T-cell (primary cell): ENCODE data around the gene RRP36. TPM values are rescaled to one million over a fixed set of nuclear protein-coding genes. Genes with fewer than 3 reads are reported as not detected.

Source experiments
- ATAC-seq, 4 experiments: fragments of 200-7000 bp in 3 of 4; fragments of 150-1000 bp in 1 of 4; cut with Tn5 transposase; replicated peaks in 1 of 4; 1 replicate in 3 of 4; 2 replicates in 1 of 4; pipeline ENCODE4 v1.10.0; 2021; ENCODE audit warnings: moderate library complexity in 3 of 4, mild to moderate bottlenecking in 2 of 4, moderate number of reproducible peaks in 1 of 4
- CTCF ChIA-PET, 2 donors: fragments of 300-600 bp; sonication (Branson Sonifier 250); formaldehyde crosslinking; loops; one replicate each; lab custom pipeline; 2022; ENCODE audit warnings: antibody characterized with exemption in 2 of 2; lab: Charles Lee
- POLR2A ChIA-PET, 2 donors: fragments of 300-600 bp; sonication (Branson Sonifier 250); formaldehyde crosslinking; loops; one replicate each; lab custom pipeline; 2022; ENCODE audit warnings: antibody characterized with exemption in 2 of 2; lab: Charles Lee
- DNase-seq, 35 experiments: peaks; one replicate each; pipeline versions ENCODE4 v3.0.0 to v3.0.0-alpha.2; 2013 to 2023
- H3K27ac ChIP-seq: one replicate; pipeline ENCODE4 v1.5.1; 2013; ENCODE audit warnings: low read length
- H3K27me3 ChIP-seq, 2 experiments: replicated peaks in 1 of 2; 1 replicate in 1 of 2; 2 replicates in 1 of 2; pipeline versions ENCODE4 v1.6.1 to v1.7.0; 2013; ENCODE audit warnings: low read length in 1 of 2, mixed read lengths in 1 of 2; ENCODE audit not compliant: control insufficient read depth in 2 of 2, insufficient read depth in 2 of 2; ENCODE audit errors: extremely low read depth in 1 of 2
- H3K36me3 ChIP-seq, 2 donors: 1 replicate in 1 of 2; 2 replicates in 1 of 2; pipeline versions ENCODE4 v1.6.1 to v1.7.0; 2013; ENCODE audit warnings: low read length in 1 of 2; ENCODE audit not compliant: control insufficient read depth in 2 of 2, insufficient read depth in 1 of 2; ENCODE audit errors: extremely low read depth in 1 of 2
- H3K4me1 ChIP-seq, 2 experiments: 1 replicate in 1 of 2; 2 replicates in 1 of 2; pipeline versions ENCODE4 v1.6.1 to v1.7.0; 2013; ENCODE audit warnings: low read length in 2 of 2, mixed read lengths in 1 of 2; ENCODE audit not compliant: insufficient read depth in 2 of 2, control insufficient read depth in 1 of 2; ENCODE audit errors: extremely low read depth in 1 of 2
- H3K4me3 ChIP-seq, 2 donors: 1 replicate in 1 of 2; 2 replicates in 1 of 2; pipeline versions ENCODE4 v1.5.1 to v1.7.0; 2013; ENCODE audit warnings: mild to moderate bottlenecking in 2 of 2, low read length in 1 of 2, moderate library complexity in 1 of 2; ENCODE audit not compliant: control insufficient read depth in 1 of 2; ENCODE audit errors: extremely low read depth in 1 of 2
- H3K9me3 ChIP-seq: 2 replicates; pipeline ENCODE4 v1.7.0; 2013
- H3K27ac Mint-ChIP-seq, 2 donors: one replicate each; pipeline ENCODE4 v1.8.0; 2020 to 2021; ENCODE audit warnings: mild to moderate bottlenecking in 2 of 2, mixed read lengths in 2 of 2
- H3K27me3 Mint-ChIP-seq, 2 donors: one replicate each; pipeline ENCODE4 v1.8.0; 2021 to 2022; ENCODE audit warnings: mixed read lengths in 2 of 2
- H3K36me3 Mint-ChIP-seq: one replicate; pipeline ENCODE4 v1.8.0; 2021; ENCODE audit warnings: mixed read lengths
- H3K4me1 Mint-ChIP-seq, 3 donors: one replicate each; pipeline ENCODE4 v1.8.0; 2020 to 2022; ENCODE audit warnings: mixed read lengths in 3 of 3, mild to moderate bottlenecking in 1 of 3
- H3K4me3 Mint-ChIP-seq, 3 donors: one replicate each; pipeline ENCODE4 v1.8.0; 2020 to 2022; ENCODE audit warnings: mild to moderate bottlenecking in 3 of 3, mixed read lengths in 3 of 3, moderate library complexity in 3 of 3
- H3K9me3 Mint-ChIP-seq, 3 donors: one replicate each; pipeline ENCODE4 v1.8.0; 2020 to 2022; ENCODE audit warnings: mixed read lengths in 3 of 3
- WGBS: methylation state at CpG from one replicate; pipeline ENCODE4 v1.1.5; 2013; ENCODE audit warnings: missing lambda C conversion rate; ENCODE audit not compliant: insufficient coverage; 5-methylcytosine and 5-hydroxymethylcytosine counted together
- total RNA-seq, 35 experiments: library from RNA in 6 of 35; stranded (reverse) in 6 of 35; fragments of 120-200 nt in 1 of 35; gene quantifications; one replicate each; pipeline versions ENCODE4 v1.2.1 to v1.2.4 and lab custom pipeline; 2013 to 2026

RRP36 gene
- total RNA-seq, 5 donors from 2014 or later (not counting 1 experiment from before 2014, with no cell fraction given) = 27.3 to 51.2 (median 47.3) TPM

DNA sequence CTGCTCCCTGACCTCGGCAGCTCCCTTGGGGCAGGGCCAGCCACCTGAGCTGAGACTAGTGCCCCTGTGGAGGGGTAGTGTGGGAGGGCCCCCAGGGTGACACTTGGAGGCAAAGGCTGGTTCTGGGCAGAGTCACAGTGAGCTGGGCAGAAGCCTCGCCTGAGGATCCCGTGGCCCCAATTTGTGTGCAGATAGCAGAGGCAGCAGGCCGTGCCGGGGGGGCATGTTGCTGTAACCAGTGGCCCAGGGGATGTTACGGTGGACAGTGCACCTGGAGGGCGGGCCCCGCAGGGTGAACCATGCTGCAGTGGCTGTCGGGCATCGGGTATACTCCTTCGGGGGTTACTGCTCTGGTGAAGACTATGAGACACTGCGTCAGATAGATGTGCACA is 4.5 kb upstream of the RRP36 start:
- H3K9me3 Mint-ChIP-seq = no peaks in the 10 kb centered on the region
- no peaks in the 10 kb centered on the region for H3K27me3 ChIP-seq
- H3K4me3 Mint-ChIP-seq = no peak overlapping the region
- no peak overlapping the region for H3K4me3 ChIP-seq
- peaks cover 10 to 32% of the 10 kb centered on the region in 2 donors for H3K36me3 ChIP-seq
- peaks cover 19% of the 10 kb centered on the region for H3K36me3 Mint-ChIP-seq
- no peak overlapping the region for H3K27ac ChIP-seq
- H3K27me3 Mint-ChIP-seq = no peaks in the 10 kb centered on the region
- 96% methylated on average over 12 of the region's 12 CpGs for WGBS
- H3K9me3 ChIP-seq = no peaks in the 10 kb centered on the region
- H3K4me1 Mint-ChIP-seq = peaks cover 50 to 66% (median 62%) of the 10 kb centered on the region in 3 donors
- no peak for DNase-seq
- H3K4me1 ChIP-seq = peaks cover 17 to 53% of the 10 kb centered on the region in 2 experiments
- ChIA-PET CTCF (no interaction called here), POLR2A (interaction anchor here in 1 of 2 donors (0.6 to 1.0 kb wide), 3 partner anchors 445 to 622 kb away, joined by 3 to 6 read pairs (median 4); partner anchors contain the start of gene UBR2)
- no peak overlapping the region for H3K27ac Mint-ChIP-seq
- no peak for ATAC-seq

DNA sequence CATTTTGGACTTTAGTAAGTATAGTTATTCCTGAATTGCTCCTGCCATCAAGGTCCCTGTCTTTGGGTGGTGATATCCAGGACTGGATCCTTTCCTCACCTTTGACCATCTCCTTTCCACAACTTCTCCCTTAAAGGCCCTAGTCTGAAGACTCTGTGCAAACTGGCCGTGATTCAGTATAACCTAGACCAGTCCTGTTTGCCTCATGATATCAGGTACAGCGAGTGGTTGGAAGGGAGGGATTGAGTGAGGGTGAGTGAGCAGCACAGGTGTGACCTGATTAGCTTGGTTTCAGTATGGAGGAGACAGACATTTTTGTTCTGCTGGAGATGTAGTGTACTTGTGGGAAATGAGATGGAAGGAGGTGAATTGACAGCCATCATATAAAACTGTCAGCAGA is 2.3 kb upstream of the RRP36 start:
- peaks cover 22% of the 10 kb centered on the region for H3K36me3 Mint-ChIP-seq
- peak overlapping the region in 1 of 2 donors; percentile 46 for H3K27ac Mint-ChIP-seq
- Histone ChIP-seq H3K4me3 (no peak overlapping the region), H3K4me1 (peaks cover 10 to 59% of the 10 kb centered on the region in 2 experiments), H3K9me3 (no peaks in the 10 kb centered on the region), H3K36me3 (peaks cover 10 to 34% of the 10 kb centered on the region in 2 donors), H3K27me3 (no peaks in the 10 kb centered on the region), H3K27ac (no peak overlapping the region)
- no peaks in the 10 kb centered on the region for H3K9me3 Mint-ChIP-seq
- 100% methylated on average over 2 of the region's 2 CpGs for WGBS
- H3K4me1 Mint-ChIP-seq = peaks cover 36 to 58% (median 52%) of the 10 kb centered on the region in 3 donors
- peak overlapping the region in 1 of 3 donors; percentile 59 for H3K4me3 Mint-ChIP-seq
- ATAC-seq = no peak
- POLR2A ChIA-PET = interaction anchor here (0.5 to 0.7 kb wide), 2 partner anchors 17 to 651 kb away, joined by 3 to 4 read pairs; no protein-coding TSS in a partner anchor
- H3K27me3 Mint-ChIP-seq = no peaks in the 10 kb centered on the region
- no peak for DNase-seq
- CTCF ChIA-PET = no interaction called here

DNA sequence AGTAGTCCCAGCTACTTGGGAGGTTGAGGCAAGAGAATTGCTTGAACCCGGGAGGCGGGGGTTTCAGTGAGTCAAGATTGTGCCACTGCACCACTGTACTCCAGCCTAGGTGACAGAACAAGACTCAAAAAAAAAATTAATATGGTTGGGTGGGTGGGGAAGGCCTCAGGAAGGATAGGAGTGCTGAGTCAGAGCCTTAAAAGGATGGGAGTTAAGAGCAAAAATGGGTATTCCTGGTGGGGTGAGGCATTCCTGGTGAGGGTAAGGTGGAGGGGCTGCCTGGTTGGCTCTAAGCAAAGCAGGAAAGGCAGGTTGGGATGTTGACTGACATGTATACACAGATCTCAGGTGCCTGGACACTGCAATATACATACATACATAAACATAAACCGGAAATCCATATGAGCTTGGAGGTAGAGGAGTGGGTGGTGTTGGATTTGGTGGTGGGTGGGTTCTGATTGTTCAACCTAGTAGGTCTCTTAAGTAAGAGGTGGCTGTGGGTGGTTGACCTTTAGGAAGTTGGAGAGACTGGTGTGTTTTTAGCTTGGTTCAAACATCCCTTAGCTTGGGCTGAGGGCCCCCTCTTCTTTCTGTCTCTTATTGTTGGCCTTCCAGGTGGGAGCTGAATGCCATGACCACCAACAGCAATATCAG is 1.2 kb upstream of the RRP36 start:
- Mint-ChIP-seq H3K4me3 (peak overlapping the region; percentile 46 to 93 (median 57)), H3K27me3 (no peaks in the 10 kb centered on the region), H3K4me1 (peaks cover 35 to 55% (median 51%) of the 10 kb centered on the region in 3 donors), H3K27ac (peak overlapping the region in 1 of 2 donors; percentile 74), H3K36me3 (peaks cover 31% of the 10 kb centered on the region), H3K9me3 (no peaks in the 10 kb centered on the region)
- peaks cover 3 to 52% of the 10 kb centered on the region in 2 experiments for H3K4me1 ChIP-seq
- 100% methylated on average over 2 of the region's 3 CpGs for WGBS
- no peak overlapping the region for H3K27ac ChIP-seq
- POLR2A ChIA-PET = interaction anchor here in 1 of 2 donors (0.6 kb wide), 1 partner anchor 91 kb away, joined by 4 read pairs; the partner anchor contains the start of gene CNPY3
- CTCF ChIA-PET = interaction anchor here in 1 of 2 donors (0.7 kb wide), 1 partner anchor 41 kb away, joined by 3 read pairs; the partner anchor contains the start of gene PEX6
- no peaks in the 10 kb centered on the region for H3K27me3 ChIP-seq
- no peak overlapping the region for H3K4me3 ChIP-seq
- DNase-seq = no peak
- ATAC-seq = no peak
- peaks cover 11 to 45% of the 10 kb centered on the region in 2 donors for H3K36me3 ChIP-seq
- H3K9me3 ChIP-seq = no peaks in the 10 kb centered on the region

DNA sequence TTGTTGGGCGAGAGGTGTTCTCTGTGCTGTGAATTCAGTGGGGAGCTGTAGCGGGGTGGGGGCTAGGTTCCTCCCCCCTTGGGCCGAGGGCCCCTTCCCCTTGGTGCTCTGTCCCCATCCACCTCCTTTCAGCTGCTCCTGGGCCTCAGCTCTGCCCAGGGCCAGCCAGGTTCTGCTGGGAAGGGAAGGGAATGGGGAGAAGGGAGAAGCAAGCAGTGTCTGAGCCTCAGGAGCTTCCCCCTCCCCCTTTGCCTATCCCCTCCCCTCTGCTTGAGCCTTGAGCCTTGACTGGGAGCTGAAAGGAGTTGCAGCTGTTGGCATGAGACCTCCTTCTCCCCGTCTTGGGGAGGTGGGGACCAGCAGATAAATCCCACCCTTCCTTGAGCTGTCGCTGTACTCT is 576 bp upstream of the RRP36 start:
- Mint-ChIP-seq H3K27me3 (no peaks in the 10 kb centered on the region), H3K36me3 (peaks cover 33% of the 10 kb centered on the region), H3K4me1 (peaks cover 34 to 50% (median 46%) of the 10 kb centered on the region in 3 donors), H3K27ac (peak overlapping the region; percentile 80 to 90), H3K4me3 (peak overlapping the region; percentile 86 to 96 (median 93)), H3K9me3 (no peaks in the 10 kb centered on the region)
- Histone ChIP-seq H3K27me3 (no peaks in the 10 kb centered on the region), H3K9me3 (no peaks in the 10 kb centered on the region), H3K4me1 (peaks cover 3 to 47% of the 10 kb centered on the region in 2 experiments), H3K4me3 (peak overlapping the region; percentile 94 to 95), H3K36me3 (peaks cover 13 to 50% of the 10 kb centered on the region in 2 donors), H3K27ac (peak overlapping the region; percentile 40)
- no peak for DNase-seq
- CTCF ChIA-PET = interaction anchor here in 1 of 2 donors (0.6 to 1.6 kb wide), 4 partner anchors 33 to 584 kb away, joined by 3 to 11 read pairs (median 3); partner anchors contain the start of genes CNPY3, CUL7 and PEX6
- POLR2A ChIA-PET = interaction anchor here (0.6 kb wide), 4 partner anchors 91 to 1107 kb away, joined by 4 to 8 read pairs (median 4); partner anchors contain the start of genes CNPY3 (in 1 of the 2) and TMEM63B (in 1 of the 2)
- WGBS = no CpG with 5 or more reads among the region's 5 CpGs
- ATAC-seq = peak in 1 of 4 experiments; percentile 3

DNA sequence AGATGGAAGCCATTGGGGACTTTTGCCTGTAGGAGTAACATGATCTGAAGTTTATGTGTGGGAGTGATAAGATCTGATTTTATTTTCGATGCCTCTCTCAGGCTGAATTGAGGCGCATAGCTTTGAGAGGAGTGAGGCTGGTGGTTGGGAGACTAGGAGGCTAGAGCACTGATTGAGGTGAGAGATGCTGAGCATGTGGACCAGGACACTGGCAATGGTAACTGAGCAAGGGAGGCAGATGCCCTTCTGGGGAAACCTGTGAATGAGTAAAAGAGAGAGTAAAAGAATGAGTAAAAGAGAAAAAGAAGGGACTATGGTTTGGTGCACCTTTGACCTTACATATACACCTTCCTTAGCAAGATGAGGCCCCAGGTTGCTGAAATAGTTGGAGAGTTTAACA is 3.0 kb downstream of the RRP36 start:
- peaks cover 13 to 62% of the 10 kb centered on the region in 2 donors for H3K36me3 ChIP-seq
- DNase-seq (no peak), ATAC-seq (no peak)
- Mint-ChIP-seq H3K27me3 (no peaks in the 10 kb centered on the region), H3K36me3 (peaks cover 32% of the 10 kb centered on the region), H3K4me1 (peaks cover 16 to 30% (median 29%) of the 10 kb centered on the region in 3 donors), H3K27ac (peak overlapping the region; percentile 46 to 67), H3K4me3 (peak overlapping the region in 2 of 3 donors; percentile 21 to 32), H3K9me3 (no peaks in the 10 kb centered on the region)
- no peaks in the 10 kb centered on the region for H3K27me3 ChIP-seq
- no peak overlapping the region for H3K4me3 ChIP-seq
- no peak overlapping the region for H3K27ac ChIP-seq
- no peaks in the 10 kb centered on the region for H3K9me3 ChIP-seq
- POLR2A ChIA-PET = no interaction called here
- 61% methylated on average over 2 of the region's 2 CpGs for WGBS
- peaks cover 3 to 33% of the 10 kb centered on the region in 2 experiments for H3K4me1 ChIP-seq
- CTCF ChIA-PET = interaction anchor here in 1 of 2 donors (1.4 kb wide), 1 partner anchor 10 kb away, joined by 6 read pairs; the partner anchor contains the start of gene KLHDC3

DNA sequence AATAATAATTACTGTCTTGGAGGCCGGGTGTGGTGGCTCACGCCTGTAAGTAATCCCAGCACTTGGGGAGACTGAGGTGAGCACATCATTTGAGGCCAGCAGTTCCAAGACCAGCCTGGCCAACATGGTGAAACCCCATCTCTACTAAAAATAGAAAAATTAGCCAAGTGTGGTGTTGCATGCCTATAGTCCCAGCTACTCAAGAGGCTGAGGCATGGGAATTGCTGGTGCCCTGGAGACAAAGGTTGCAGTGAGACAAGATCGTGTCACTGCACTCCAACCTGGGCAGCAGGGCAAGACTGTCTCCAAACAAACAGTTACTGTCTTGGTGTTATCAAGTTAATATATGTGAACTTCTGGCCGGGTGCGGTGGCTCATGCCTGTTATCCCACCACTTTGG is 4.9 kb downstream of the RRP36 start:
- H3K27ac Mint-ChIP-seq = no peak overlapping the region
- Histone ChIP-seq H3K4me3 (no peak overlapping the region), H3K27ac (no peak overlapping the region), H3K4me1 (peaks cover 0 to 25% of the 10 kb centered on the region in 2 experiments), H3K9me3 (no peaks in the 10 kb centered on the region), H3K36me3 (peaks cover 13 to 65% of the 10 kb centered on the region in 2 donors), H3K27me3 (no peaks in the 10 kb centered on the region)
- no peak for ATAC-seq
- H3K4me3 Mint-ChIP-seq = no peak overlapping the region
- ChIA-PET POLR2A (no interaction called here), CTCF (interaction anchor here in 1 of 2 donors (0.6 kb wide), 1 partner anchor 148 kb away, joined by 3 read pairs; no protein-coding TSS in a partner anchor)
- DNase-seq = no peak
- peaks cover 16 to 21% (median 20%) of the 10 kb centered on the region in 3 donors for H3K4me1 Mint-ChIP-seq
- H3K36me3 Mint-ChIP-seq = peaks cover 39% of the 10 kb centered on the region
- H3K27me3 Mint-ChIP-seq = no peaks in the 10 kb centered on the region
- 100% methylated on average over 2 of the region's 5 CpGs for WGBS
- no peaks in the 10 kb centered on the region for H3K9me3 Mint-ChIP-seq
